SK-N-SH (cell line): ENCODE measurements around the gene UGT1A4.

ENCODE experiments used
- EZH2phosphoT487 ChIP-seq: fragments of 200-600 bp; sonication (generic); IDR thresholded peaks from 2 replicates; pipeline ENCODE4 v1.6.1; 2017; ENCODE audit warnings: low read depth, mixed run types, mild to moderate bottlenecking, antibody characterized with exemption, moderate library complexity, borderline replicate concordance
- FOSL2 ChIP-seq: IDR thresholded peaks from 2 replicates; pipeline ENCODE4 v1.4.0; 2012; ENCODE audit warnings: low read depth, mild to moderate bottlenecking, moderate library complexity, borderline replicate concordance
- FOXJ3 ChIP-seq: sonication (generic); formaldehyde crosslinking; IDR thresholded peaks from 2 replicates; pipeline ENCODE4 v1.5.1; 2020; ENCODE audit warnings: mild to moderate bottlenecking, missing genetic modification reagents
- GABPA ChIP-seq: IDR thresholded peaks from 2 replicates; pipeline ENCODE4 v1.4.0; 2012; ENCODE audit warnings: low read depth, mild to moderate bottlenecking
- JUND ChIP-seq: IDR thresholded peaks from 2 replicates; pipeline ENCODE4 v1.4.0; 2012
- POLR2AphosphoS5 ChIP-seq: IDR thresholded peaks from 2 replicates; pipeline ENCODE4 v1.6.1; 2012; ENCODE audit warnings: low read depth, low read length
- RAD21 ChIP-seq: IDR thresholded peaks from 2 replicates; pipeline ENCODE4 v1.6.1; 2012; ENCODE audit warnings: mild to moderate bottlenecking, low read length
- REST ChIP-seq: IDR thresholded peaks from 2 replicates; pipeline ENCODE4 v1.6.1; 2012; ENCODE audit warnings: mild to moderate bottlenecking, low read depth, low read length, moderate library complexity
- TAF1 ChIP-seq: IDR thresholded peaks from 2 replicates; pipeline ENCODE4 v1.6.1; 2012; ENCODE audit warnings: low read depth, mild to moderate bottlenecking, low read length, moderate library complexity, borderline replicate concordance
- YY1 ChIP-seq: IDR thresholded peaks from 2 replicates; pipeline ENCODE4 v1.4.0; 2012; ENCODE audit warnings: low read depth, mild to moderate bottlenecking
- TF ChIP-seq, protein P1 (sequence below): fragments of 200-600 bp; sonication (generic); IDR thresholded peaks from 2 replicates; pipeline ENCODE4 v1.6.1; 2017; ENCODE audit warnings: antibody characterized with exemption, mild to moderate bottlenecking, moderate library complexity
- TF ChIP-seq, protein P2 (sequence below): fragments of 150-350 bp; IDR thresholded peaks from 2 replicates; pipeline ENCODE4 v1.6.1; 2017; ENCODE audit warnings: antibody characterized with exemption, low read length, low read depth, borderline replicate concordance

DNA sequence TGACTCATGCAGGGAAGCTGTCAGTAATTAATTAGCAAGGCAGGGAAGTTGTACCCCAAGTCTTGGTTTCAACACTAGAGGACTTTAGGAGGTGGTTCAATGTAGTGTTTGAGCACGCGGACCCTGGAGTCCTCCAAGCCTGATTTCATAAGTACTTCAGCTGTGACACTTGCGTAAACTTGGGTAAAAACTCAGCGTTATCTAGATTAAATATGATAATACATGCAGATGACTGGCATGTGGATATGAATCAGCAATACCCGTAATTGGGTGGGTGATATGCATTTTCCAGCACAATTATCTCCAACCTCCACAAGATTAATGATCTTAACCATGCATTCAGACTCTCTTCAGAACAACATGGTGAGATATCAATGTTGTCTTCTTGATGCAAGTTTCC lies 31.6 kb upstream of the UGT1A4 start:
- TF ChIP-seq YY1, result no peak
- TF ChIP-seq, protein P1, sequence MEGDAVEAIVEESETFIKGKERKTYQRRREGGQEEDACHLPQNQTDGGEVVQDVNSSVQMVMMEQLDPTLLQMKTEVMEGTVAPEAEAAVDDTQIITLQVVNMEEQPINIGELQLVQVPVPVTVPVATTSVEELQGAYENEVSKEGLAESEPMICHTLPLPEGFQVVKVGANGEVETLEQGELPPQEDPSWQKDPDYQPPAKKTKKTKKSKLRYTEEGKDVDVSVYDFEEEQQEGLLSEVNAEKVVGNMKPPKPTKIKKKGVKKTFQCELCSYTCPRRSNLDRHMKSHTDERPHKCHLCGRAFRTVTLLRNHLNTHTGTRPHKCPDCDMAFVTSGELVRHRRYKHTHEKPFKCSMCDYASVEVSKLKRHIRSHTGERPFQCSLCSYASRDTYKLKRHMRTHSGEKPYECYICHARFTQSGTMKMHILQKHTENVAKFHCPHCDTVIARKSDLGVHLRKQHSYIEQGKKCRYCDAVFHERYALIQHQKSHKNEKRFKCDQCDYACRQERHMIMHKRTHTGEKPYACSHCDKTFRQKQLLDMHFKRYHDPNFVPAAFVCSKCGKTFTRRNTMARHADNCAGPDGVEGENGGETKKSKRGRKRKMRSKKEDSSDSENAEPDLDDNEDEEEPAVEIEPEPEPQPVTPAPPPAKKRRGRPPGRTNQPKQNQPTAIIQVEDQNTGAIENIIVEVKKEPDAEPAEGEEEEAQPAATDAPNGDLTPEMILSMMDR, result no peak
- TF ChIP-seq POLR2AphosphoS5, result no peak
- TF ChIP-seq GABPA, result no peak
- TF ChIP-seq JUND, result no peak
- no peak for TF ChIP-seq REST
- no peak for TF ChIP-seq FOSL2
- TF ChIP-seq FOXJ3 (CRISPR knock-in tag), result no peak
- no peak for TF ChIP-seq EZH2phosphoT487
- TF ChIP-seq, protein P2, sequence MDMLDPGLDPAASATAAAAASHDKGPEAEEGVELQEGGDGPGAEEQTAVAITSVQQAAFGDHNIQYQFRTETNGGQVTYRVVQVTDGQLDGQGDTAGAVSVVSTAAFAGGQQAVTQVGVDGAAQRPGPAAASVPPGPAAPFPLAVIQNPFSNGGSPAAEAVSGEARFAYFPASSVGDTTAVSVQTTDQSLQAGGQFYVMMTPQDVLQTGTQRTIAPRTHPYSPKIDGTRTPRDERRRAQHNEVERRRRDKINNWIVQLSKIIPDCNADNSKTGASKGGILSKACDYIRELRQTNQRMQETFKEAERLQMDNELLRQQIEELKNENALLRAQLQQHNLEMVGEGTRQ, result no peak
- no peak for TF ChIP-seq TAF1
- TF ChIP-seq RAD21, result no peak
